ENCODE measurements around the gene TEX51.
A peak's percentile ranks its signal among the peaks of the same experiment; 100 is the strongest.

TEX51 gene

GRCh38 chr2:126893606-126894005, 5.1 kb upstream of the TEX51 start:
- H3K27me3 Mint-ChIP-seq, result peaks cover 2% of the 10 kb centered on the region
- no peaks in the 10 kb centered on the region for H3K9me3 Mint-ChIP-seq
- no peaks in the 10 kb centered on the region for H3K36me3 Mint-ChIP-seq (ENCODE audit: low read depth)
- no peak for ATAC-seq
- no peaks in the 10 kb centered on the region for H3K4me1 Mint-ChIP-seq
- no peak overlapping the region for H3K27ac Mint-ChIP-seq
- no peak overlapping the region for H3K4me3 Mint-ChIP-seq
- no peak for DNase-seq

GRCh38 chr2:126894082-126894481, 4.6 kb upstream of the TEX51 start:
- Mint-ChIP-seq H3K4me1 (no peaks in the 10 kb centered on the region), H3K9me3 (no peaks in the 10 kb centered on the region), H3K27me3 (peaks cover 2% of the 10 kb centered on the region), H3K36me3 (ENCODE audit: low read depth) (no peaks in the 10 kb centered on the region), H3K27ac (no peak overlapping the region), H3K4me3 (no peak overlapping the region)
- ATAC-seq (no peak), DNase-seq (no peak)

- Mint-ChIP-seq H3K9me3 (no peaks in the 10 kb centered on the region), H3K27me3 (peaks cover 2% of the 10 kb centered on the region), H3K36me3 (ENCODE audit: low read depth) (no peaks in the 10 kb centered on the region), H3K4me1 (no peaks in the 10 kb centered on the region), H3K4me3 (no peak overlapping the region), H3K27ac (no peak overlapping the region)
- ATAC-seq (no peak), DNase-seq (no peak)
These were observed 4.0 kb upstream of the TEX51 start for GRCh38 chr2:126894585-126895182.

- Mint-ChIP-seq H3K27me3 (peaks cover 3% of the 10 kb centered on the region), H3K4me3 (no peak overlapping the region), H3K9me3 (no peaks in the 10 kb centered on the region), H3K27ac (no peak overlapping the region), H3K4me1 (no peaks in the 10 kb centered on the region), H3K36me3 (ENCODE audit: low read depth) (no peaks in the 10 kb centered on the region)
- DNase-seq (no peak), ATAC-seq (no peak)
These were observed 3.4 kb upstream of the TEX51 start for GRCh38 chr2:126895336-126895735.

GRCh38 chr2:126896471-126896870, 2.2 kb upstream of the TEX51 start:
- no peaks in the 10 kb centered on the region for H3K4me1 Mint-ChIP-seq
- no peak for ATAC-seq
- H3K4me3 Mint-ChIP-seq, result no peak overlapping the region
- no peaks in the 10 kb centered on the region for H3K9me3 Mint-ChIP-seq
- H3K36me3 Mint-ChIP-seq (ENCODE audit: low read depth), result no peaks in the 10 kb centered on the region
- no peak for DNase-seq
- H3K27me3 Mint-ChIP-seq, result peaks cover 6% of the 10 kb centered on the region
- no peak overlapping the region for H3K27ac Mint-ChIP-seq

GRCh38 chr2:126899616-126900185, 1.0 kb downstream of the TEX51 start:
- Mint-ChIP-seq H3K4me1 (no peaks in the 10 kb centered on the region), H3K36me3 (ENCODE audit: low read depth) (no peaks in the 10 kb centered on the region), H3K27ac (no peak overlapping the region), H3K27me3 (peaks cover 10% of the 10 kb centered on the region), H3K9me3 (peaks cover 8% of the 10 kb centered on the region), H3K4me3 (no peak overlapping the region)
- DNase-seq (no peak), ATAC-seq (no peak)

- Mint-ChIP-seq H3K36me3 (ENCODE audit: low read depth) (no peaks in the 10 kb centered on the region), H3K4me1 (peaks cover 5% of the 10 kb centered on the region), H3K9me3 (peaks cover 9% of the 10 kb centered on the region), H3K27me3 (peaks cover 12% of the 10 kb centered on the region), H3K27ac (no peak overlapping the region), H3K4me3 (no peak overlapping the region)
- ATAC-seq (no peak), DNase-seq (no peak)
These were observed 2.1 kb downstream of the TEX51 start for GRCh38 chr2:126900646-126901319.

- no peak for DNase-seq
- H3K27ac Mint-ChIP-seq, result no peak overlapping the region
- no peaks in the 10 kb centered on the region for H3K36me3 Mint-ChIP-seq (ENCODE audit: low read depth)
- peaks cover 9% of the 10 kb centered on the region for H3K9me3 Mint-ChIP-seq
- peaks cover 11% of the 10 kb centered on the region for H3K4me1 Mint-ChIP-seq
- peaks cover 12% of the 10 kb centered on the region for H3K27me3 Mint-ChIP-seq
- no peak overlapping the region for H3K4me3 Mint-ChIP-seq
- no peak for ATAC-seq
These were observed 2.8 kb downstream of the TEX51 start for GRCh38 chr2:126901459-126901858.

GRCh38 chr2:126902152-126902835, 3.6 kb downstream of the TEX51 start:
- Mint-ChIP-seq H3K27me3 (peaks cover 12% of the 10 kb centered on the region), H3K4me3 (no peak overlapping the region), H3K4me1 (peaks cover 14% of the 10 kb centered on the region), H3K36me3 (ENCODE audit: low read depth) (no peaks in the 10 kb centered on the region), H3K27ac (no peak overlapping the region), H3K9me3 (peaks cover 9% of the 10 kb centered on the region)
- no peak for DNase-seq
- no peak for ATAC-seq

- no peak for ATAC-seq
- peaks cover 9% of the 10 kb centered on the region for H3K9me3 Mint-ChIP-seq
- H3K27me3 Mint-ChIP-seq, result peaks cover 11% of the 10 kb centered on the region
These were observed 4.2 kb downstream of the TEX51 start for GRCh38 chr2:126902859-126903258.

GRCh38 chr2:126905991-126906390, 7.3 kb downstream of the TEX51 start:
- DNase-seq (peak; percentile 6), ATAC-seq (no peak)
- H3K27ac Mint-ChIP-seq, result no peak overlapping the region
- peaks cover 6% of the 10 kb centered on the region for H3K27me3 Mint-ChIP-seq
- H3K4me3 Mint-ChIP-seq, result no peak overlapping the region
- peaks cover 28% of the 10 kb centered on the region for H3K4me1 Mint-ChIP-seq
- peaks cover 9% of the 10 kb centered on the region for H3K9me3 Mint-ChIP-seq
- no peaks in the 10 kb centered on the region for H3K36me3 Mint-ChIP-seq (ENCODE audit: low read depth)

More at GRCh38 chr2:126902859-126903258, 4.2 kb downstream of the TEX51 start:
- no peak overlapping the region for H3K4me3 Mint-ChIP-seq
- no peak for DNase-seq
- H3K4me1 Mint-ChIP-seq, result peaks cover 16% of the 10 kb centered on the region
- H3K36me3 Mint-ChIP-seq (ENCODE audit: low read depth), result no peaks in the 10 kb centered on the region
- no peak overlapping the region for H3K27ac Mint-ChIP-seq

GRCh38 chr2:126906781-126907180, 8.1 kb downstream of the TEX51 start:
- H3K4me1 Mint-ChIP-seq, result peaks cover 28% of the 10 kb centered on the region
- no peak for DNase-seq
- H3K4me3 Mint-ChIP-seq, result no peak overlapping the region
- no peaks in the 10 kb centered on the region for H3K36me3 Mint-ChIP-seq (ENCODE audit: low read depth)
- ATAC-seq, result no peak
- peaks cover 6% of the 10 kb centered on the region for H3K27me3 Mint-ChIP-seq
- H3K9me3 Mint-ChIP-seq, result peaks cover 9% of the 10 kb centered on the region
- no peak overlapping the region for H3K27ac Mint-ChIP-seq

- H3K4me3 Mint-ChIP-seq, result no peak overlapping the region
- peaks cover 28% of the 10 kb centered on the region for H3K4me1 Mint-ChIP-seq
These were observed 9.0 kb downstream of the TEX51 start for GRCh38 chr2:126907671-126908070.

GRCh38 chr2:126908721-126909177, 10.1 kb downstream of the TEX51 start:
- no peak overlapping the region for H3K27ac Mint-ChIP-seq
- ATAC-seq, result no peak
- DNase-seq, result no peak
- H3K36me3 Mint-ChIP-seq (ENCODE audit: low read depth), result no peaks in the 10 kb centered on the region
- H3K4me3 Mint-ChIP-seq, result no peak overlapping the region
- H3K9me3 Mint-ChIP-seq, result peaks cover 9% of the 10 kb centered on the region
- H3K4me1 Mint-ChIP-seq, result peaks cover 28% of the 10 kb centered on the region
- H3K27me3 Mint-ChIP-seq, result peaks cover 5% of the 10 kb centered on the region

More at GRCh38 chr2:126907671-126908070, 9.0 kb downstream of the TEX51 start:
- H3K9me3 Mint-ChIP-seq, result peaks cover 9% of the 10 kb centered on the region
- no peaks in the 10 kb centered on the region for H3K36me3 Mint-ChIP-seq (ENCODE audit: low read depth)
- peaks cover 6% of the 10 kb centered on the region for H3K27me3 Mint-ChIP-seq
- H3K27ac Mint-ChIP-seq, result no peak overlapping the region
- DNase-seq, result peak; percentile 5
- no peak for ATAC-seq

GRCh38 chr2:126909366-126909765, 10.7 kb downstream of the TEX51 start:
- Mint-ChIP-seq H3K36me3 (ENCODE audit: low read depth) (no peaks in the 10 kb centered on the region), H3K27ac (peak overlapping the region; percentile 55), H3K9me3 (peaks cover 4% of the 10 kb centered on the region), H3K27me3 (peaks cover 2% of the 10 kb centered on the region), H3K4me1 (peaks cover 28% of the 10 kb centered on the region), H3K4me3 (no peak overlapping the region)
- peak; percentile 68 for ATAC-seq
- DNase-seq, result peak; percentile 19

Measured in activated naive CD8-positive, alpha-beta T cell treated with anti-CD3 and anti-CD28 coated beads, Interleukin-2, amount 50 U/mL, for 24 hours (primary cell).